ENCODE results near the gene FASN.

Gene FASN

GRCh38 chr17:82127704-82128103 is 29.7 kb upstream of the FASN start:
- Histone ChIP-seq H3K9ac (ENCODE audit: low read depth, low read length) (no peak overlapping the region), H3K36me3 (ENCODE audit: insufficient read depth, low read length) (peaks cover 7% of the 10 kb centered on the region)

GRCh38 chr17:82127315-82127595 is 29.2 kb upstream of the FASN start:
- Histone ChIP-seq H3K9ac (ENCODE audit: low read depth, low read length) (no peak overlapping the region), H3K36me3 (ENCODE audit: insufficient read depth, low read length) (peaks cover 7% of the 10 kb centered on the region), H3K4me1 (ENCODE audit: control insufficient read depth, insufficient read depth, low read length) (no peaks in the 10 kb centered on the region), H3K9me3 (replicated peaks; ENCODE audit: low read length) (no peaks in the 10 kb centered on the region), H3K4me3 (ENCODE audit: low read length) (no peak overlapping the region), H3K27me3 (ENCODE audit: control insufficient read depth, insufficient read depth, low read length) (no peaks in the 10 kb centered on the region), H3K4me2 (ENCODE audit: low read length) (no peak overlapping the region)

More at GRCh38 chr17:82127704-82128103, 29.7 kb upstream of the FASN start:
- Histone ChIP-seq H3K4me3 (ENCODE audit: low read length) (no peak overlapping the region), H3K4me2 (ENCODE audit: low read length) (no peak overlapping the region), H3K9me3 (replicated peaks; ENCODE audit: low read length) (no peaks in the 10 kb centered on the region), H3K4me1 (ENCODE audit: control insufficient read depth, insufficient read depth, low read length) (no peaks in the 10 kb centered on the region), H3K27me3 (ENCODE audit: control insufficient read depth, insufficient read depth, low read length) (no peaks in the 10 kb centered on the region)

- Histone ChIP-seq H3K27me3 (ENCODE audit: control insufficient read depth, insufficient read depth, low read length) (no peaks in the 10 kb centered on the region), H3K36me3 (ENCODE audit: insufficient read depth, low read length) (peaks cover 7% of the 10 kb centered on the region), H3K4me1 (ENCODE audit: control insufficient read depth, insufficient read depth, low read length) (no peaks in the 10 kb centered on the region), H3K4me2 (ENCODE audit: low read length) (no peak overlapping the region), H3K9ac (ENCODE audit: low read depth, low read length) (no peak overlapping the region), H3K4me3 (ENCODE audit: low read length) (no peak overlapping the region), H3K9me3 (replicated peaks; ENCODE audit: low read length) (no peaks in the 10 kb centered on the region)
Measured at GRCh38 chr17:82126556-82127314, 28.7 kb upstream of the FASN start.

GRCh38 chr17:82124101-82124500 is 26.1 kb upstream of the FASN start:
- H3K36me3 ChIP-seq (ENCODE audit: insufficient read depth, low read length) = peaks cover 7% of the 10 kb centered on the region
- no peak overlapping the region for H3K4me2 ChIP-seq (ENCODE audit: low read length)
- no peak overlapping the region for H3K9ac ChIP-seq (ENCODE audit: low read depth, low read length)
- H3K9me3 ChIP-seq (replicated peaks; ENCODE audit: low read length) = no peaks in the 10 kb centered on the region
- no peaks in the 10 kb centered on the region for H3K27me3 ChIP-seq (ENCODE audit: control insufficient read depth, insufficient read depth, low read length)
- no peak overlapping the region for H3K4me3 ChIP-seq (ENCODE audit: low read length)
- peaks cover 3% of the 10 kb centered on the region for H3K4me1 ChIP-seq (ENCODE audit: control insufficient read depth, insufficient read depth, low read length)

GRCh38 chr17:82121660-82122629 is 23.9 kb upstream of the FASN start:
- Histone ChIP-seq H3K4me3 (ENCODE audit: low read length) (no peak overlapping the region), H3K36me3 (ENCODE audit: insufficient read depth, low read length) (peaks cover 9% of the 10 kb centered on the region), H3K9ac (ENCODE audit: low read depth, low read length) (no peak overlapping the region)

GRCh38 chr17:82121246-82121645 is 23.2 kb upstream of the FASN start:
- Histone ChIP-seq H3K36me3 (ENCODE audit: insufficient read depth, low read length) (peaks cover 3% of the 10 kb centered on the region), H3K4me1 (ENCODE audit: control insufficient read depth, insufficient read depth, low read length) (peaks cover 3% of the 10 kb centered on the region), H3K9ac (ENCODE audit: low read depth, low read length) (no peak overlapping the region), H3K4me3 (ENCODE audit: low read length) (no peak overlapping the region), H3K4me2 (ENCODE audit: low read length) (no peak overlapping the region), H3K9me3 (replicated peaks; ENCODE audit: low read length) (no peaks in the 10 kb centered on the region), H3K27me3 (ENCODE audit: control insufficient read depth, insufficient read depth, low read length) (no peaks in the 10 kb centered on the region)

More at GRCh38 chr17:82121660-82122629, 23.9 kb upstream of the FASN start:
- H3K4me1 ChIP-seq (ENCODE audit: control insufficient read depth, insufficient read depth, low read length) = peaks cover 3% of the 10 kb centered on the region
- no peaks in the 10 kb centered on the region for H3K9me3 ChIP-seq (replicated peaks; ENCODE audit: low read length)
- no peak overlapping the region for H3K4me2 ChIP-seq (ENCODE audit: low read length)
- H3K27me3 ChIP-seq (ENCODE audit: control insufficient read depth, insufficient read depth, low read length) = no peaks in the 10 kb centered on the region

- H3K4me1 ChIP-seq (ENCODE audit: control insufficient read depth, insufficient read depth, low read length) = peaks cover 3% of the 10 kb centered on the region
- no peaks in the 10 kb centered on the region for H3K9me3 ChIP-seq (replicated peaks; ENCODE audit: low read length)
- H3K27me3 ChIP-seq (ENCODE audit: control insufficient read depth, insufficient read depth, low read length) = no peaks in the 10 kb centered on the region
- peaks cover 3% of the 10 kb centered on the region for H3K36me3 ChIP-seq (ENCODE audit: insufficient read depth, low read length)
- H3K4me2 ChIP-seq (ENCODE audit: low read length) = no peak overlapping the region
- H3K4me3 ChIP-seq (ENCODE audit: low read length) = no peak overlapping the region
- no peak overlapping the region for H3K9ac ChIP-seq (ENCODE audit: low read depth, low read length)
Measured at GRCh38 chr17:82120148-82120547, 22.1 kb upstream of the FASN start.

- no peak overlapping the region for H3K9ac ChIP-seq (ENCODE audit: low read depth, low read length)
- H3K9me3 ChIP-seq (replicated peaks; ENCODE audit: low read length) = no peaks in the 10 kb centered on the region
- H3K4me1 ChIP-seq (ENCODE audit: control insufficient read depth, insufficient read depth, low read length) = peaks cover 3% of the 10 kb centered on the region
- no peak overlapping the region for H3K4me2 ChIP-seq (ENCODE audit: low read length)
- no peak overlapping the region for H3K4me3 ChIP-seq (ENCODE audit: low read length)
- peaks cover 3% of the 10 kb centered on the region for H3K36me3 ChIP-seq (ENCODE audit: insufficient read depth, low read length)
- H3K27me3 ChIP-seq (ENCODE audit: control insufficient read depth, insufficient read depth, low read length) = no peaks in the 10 kb centered on the region
Measured at GRCh38 chr17:82118815-82119380, 20.9 kb upstream of the FASN start.

- H3K4me1 ChIP-seq (ENCODE audit: control insufficient read depth, insufficient read depth, low read length) = peaks cover 3% of the 10 kb centered on the region
- H3K9me3 ChIP-seq (replicated peaks; ENCODE audit: low read length) = no peaks in the 10 kb centered on the region
- H3K27me3 ChIP-seq (ENCODE audit: control insufficient read depth, insufficient read depth, low read length) = no peaks in the 10 kb centered on the region
- peaks cover 5% of the 10 kb centered on the region for H3K36me3 ChIP-seq (ENCODE audit: insufficient read depth, low read length)
- no peak overlapping the region for H3K4me2 ChIP-seq (ENCODE audit: low read length)
- H3K9ac ChIP-seq (ENCODE audit: low read depth, low read length) = no peak overlapping the region
- H3K4me3 ChIP-seq (ENCODE audit: low read length) = no peak overlapping the region
Measured at GRCh38 chr17:82118168-82118814, 20.3 kb upstream of the FASN start.

- no peaks in the 10 kb centered on the region for H3K27me3 ChIP-seq (ENCODE audit: control insufficient read depth, insufficient read depth, low read length)
- peaks cover 6% of the 10 kb centered on the region for H3K36me3 ChIP-seq (ENCODE audit: insufficient read depth, low read length)
- H3K9ac ChIP-seq (ENCODE audit: low read depth, low read length) = no peak overlapping the region
- no peak overlapping the region for H3K4me3 ChIP-seq (ENCODE audit: low read length)
- H3K9me3 ChIP-seq (replicated peaks; ENCODE audit: low read length) = no peaks in the 10 kb centered on the region
- H3K4me1 ChIP-seq (ENCODE audit: control insufficient read depth, insufficient read depth, low read length) = peaks cover 3% of the 10 kb centered on the region
- H3K4me2 ChIP-seq (ENCODE audit: low read length) = no peak overlapping the region
Measured at GRCh38 chr17:82117139-82118090, 19.4 kb upstream of the FASN start.

Measured in skeletal muscle satellite cell (primary cell).